GM23338 (cell line): ENCODE data around the gene LRSAM1. TPM values are rescaled to one million over a fixed set of nuclear protein-coding genes. Genes with fewer than 3 reads are reported as not detected.

Experiments
- ATAC-seq: fragments of 200-7000 bp; cut with Tn5 transposase; 3 replicates; pipeline ENCODE4 v1.9.1; 2020
- DNase-seq: peaks from one replicate; pipeline ENCODE4 v3.0.0-alpha.2; 2015; ENCODE audit warnings: low spot score
- H2AFZ ChIP-seq: fragments of 200-600 bp; sonication (generic); 2 replicates; pipeline ENCODE4 v1.8.0; 2016; ENCODE audit warnings: antibody characterized with exemption, mild to moderate bottlenecking, moderate library complexity
- H3F3A ChIP-seq: fragments of 200-600 bp; sonication (generic); replicated peaks from 2 replicates; pipeline ENCODE4 v1.8.0; 2017; ENCODE audit warnings: antibody characterized with exemption, mixed run types, low read depth
- H3K27ac ChIP-seq: fragments of 200-600 bp; sonication (generic); 2 replicates; pipeline ENCODE4 v1.6.1; 2016; ENCODE audit warnings: low read depth
- H3K27me3 ChIP-seq: fragments of 200-600 bp; sonication (generic); 2 replicates; pipeline ENCODE4 v1.8.0; 2016; ENCODE audit warnings: mild to moderate bottlenecking, mixed run types, moderate library complexity; ENCODE audit not compliant: insufficient read depth
- H3K36me3 ChIP-seq: fragments of 200-600 bp; sonication (generic); 2 replicates; pipeline ENCODE4 v1.8.0; 2016; ENCODE audit warnings: mild to moderate bottlenecking; ENCODE audit not compliant: insufficient read depth
- H3K4me1 ChIP-seq: fragments of 200-600 bp; sonication (generic); 2 replicates; pipeline ENCODE4 v1.8.0; 2016; ENCODE audit warnings: mild to moderate bottlenecking, moderate library complexity; ENCODE audit not compliant: insufficient read depth
- H3K4me2 ChIP-seq: fragments of 200-600 bp; sonication (generic); 2 replicates; pipeline ENCODE4 v1.7.1; 2017; ENCODE audit warnings: mixed run types
- H3K4me3 ChIP-seq: fragments of 200-600 bp; sonication (generic); 2 replicates; pipeline ENCODE4 v1.6.1; 2016; ENCODE audit warnings: mixed run types
- H3K79me2 ChIP-seq: fragments of 200-600 bp; sonication (generic); replicated peaks from 2 replicates; pipeline ENCODE4 v1.8.0; 2017; ENCODE audit warnings: mild to moderate bottlenecking; ENCODE audit not compliant: insufficient read depth
- H3K9me2 ChIP-seq: fragments of 200-600 bp; sonication (generic); 2 replicates; pipeline ENCODE4 v1.8.0; 2017; ENCODE audit not compliant: insufficient read depth
- H4K20me1 ChIP-seq: fragments of 200-600 bp; sonication (generic); replicated peaks from 2 replicates; pipeline ENCODE4 v1.8.0; 2017; ENCODE audit warnings: mild to moderate bottlenecking; ENCODE audit not compliant: insufficient read depth
- H3K27ac Mint-ChIP-seq: 2 replicates; pipeline ENCODE4 v1.8.0; 2020; ENCODE audit warnings: inconsistent platforms, mild to moderate bottlenecking, moderate library complexity, mixed read lengths
- H3K27me3 Mint-ChIP-seq: 3 replicates; pipeline ENCODE4 v1.8.0; 2022; ENCODE audit warnings: low read depth, mild to moderate bottlenecking, moderate library complexity, mixed read lengths, inconsistent platforms; ENCODE audit not compliant: insufficient read depth, poor library complexity
- H3K36me3 Mint-ChIP-seq: 3 replicates; pipeline ENCODE4 v1.8.0; 2021; ENCODE audit warnings: low read depth, mild to moderate bottlenecking, inconsistent platforms, moderate library complexity, mixed read lengths
- H3K4me1 Mint-ChIP-seq: 3 replicates; pipeline ENCODE4 v1.8.0; 2020; ENCODE audit warnings: mild to moderate bottlenecking, inconsistent platforms, mixed read lengths
- H3K4me3 Mint-ChIP-seq: 3 replicates; pipeline ENCODE4 v1.8.0; 2021; ENCODE audit warnings: moderate library complexity, mild to moderate bottlenecking, inconsistent platforms, mixed read lengths
- H3K9me3 Mint-ChIP-seq: 3 replicates; pipeline ENCODE4 v1.8.0; 2020; ENCODE audit warnings: moderate library complexity, mild to moderate bottlenecking, inconsistent platforms, mixed read lengths
- CREB1 ChIP-seq: fragments of 250-450 bp; sonication (Bioruptor Pico); IDR thresholded peaks from 2 replicates; pipeline ENCODE4 v1.5.0; 2020; ENCODE audit warnings: low read depth, mild to moderate bottlenecking, moderate library complexity
- EZH2 ChIP-seq: fragments of 200-600 bp; sonication (generic); IDR thresholded peaks from one replicate; pipeline ENCODE4 v1.8.0; 2017; ENCODE audit warnings: antibody characterized with exemption, mild to moderate bottlenecking, low read depth; ENCODE audit not compliant: unreplicated experiment
- JUNB ChIP-seq: IDR thresholded peaks from one replicate; pipeline ENCODE4 v1.6.1; 2016; ENCODE audit warnings: antibody characterized with exemption; ENCODE audit not compliant: unreplicated experiment
- REST ChIP-seq: IDR thresholded peaks from one replicate; pipeline ENCODE4 v1.6.1; 2018; ENCODE audit warnings: antibody characterized with exemption; ENCODE audit not compliant: unreplicated experiment
- STAT1 ChIP-seq: IDR thresholded peaks from one replicate; pipeline ENCODE4 v1.6.1; 2016; ENCODE audit warnings: antibody characterized with exemption; ENCODE audit not compliant: unreplicated experiment
- ZNF114 ChIP-seq: fragments of 250-450 bp; sonication (Bioruptor Pico); IDR thresholded peaks from 2 replicates; pipeline ENCODE4 v1.5.0; 2020; ENCODE audit warnings: mild to moderate bottlenecking, moderate library complexity
- polyA plus RNA-seq: library from polyadenylated mRNA; unstranded; fragments of >200 nt; fragmentation: Nextera tagmentation; extraction: Ambion mirVana; gene quantifications from 2 replicates; pipeline ENCODE4 v1.2.1, GENCODE V29; 2016
- total RNA-seq: library from RNA; depleted of rRNA; stranded (reverse); fragments of >200 nt; shearing (Covaris generic); gene quantifications from 2 replicates; pipeline ENCODE4 v1.2.3, GENCODE V29; 2014
- TF ChIP-seq, protein P1 (sequence below): fragments of 250-450 bp; sonication (Bioruptor Pico); IDR thresholded peaks from 2 replicates; pipeline ENCODE4 v1.5.0; 2020; ENCODE audit warnings: mild to moderate bottlenecking, moderate library complexity

LRSAM1 gene
- total and polyA plus RNA-seq, 2 experiments from 2014 or later = 12.8 to 21.9 TPM

DNA sequence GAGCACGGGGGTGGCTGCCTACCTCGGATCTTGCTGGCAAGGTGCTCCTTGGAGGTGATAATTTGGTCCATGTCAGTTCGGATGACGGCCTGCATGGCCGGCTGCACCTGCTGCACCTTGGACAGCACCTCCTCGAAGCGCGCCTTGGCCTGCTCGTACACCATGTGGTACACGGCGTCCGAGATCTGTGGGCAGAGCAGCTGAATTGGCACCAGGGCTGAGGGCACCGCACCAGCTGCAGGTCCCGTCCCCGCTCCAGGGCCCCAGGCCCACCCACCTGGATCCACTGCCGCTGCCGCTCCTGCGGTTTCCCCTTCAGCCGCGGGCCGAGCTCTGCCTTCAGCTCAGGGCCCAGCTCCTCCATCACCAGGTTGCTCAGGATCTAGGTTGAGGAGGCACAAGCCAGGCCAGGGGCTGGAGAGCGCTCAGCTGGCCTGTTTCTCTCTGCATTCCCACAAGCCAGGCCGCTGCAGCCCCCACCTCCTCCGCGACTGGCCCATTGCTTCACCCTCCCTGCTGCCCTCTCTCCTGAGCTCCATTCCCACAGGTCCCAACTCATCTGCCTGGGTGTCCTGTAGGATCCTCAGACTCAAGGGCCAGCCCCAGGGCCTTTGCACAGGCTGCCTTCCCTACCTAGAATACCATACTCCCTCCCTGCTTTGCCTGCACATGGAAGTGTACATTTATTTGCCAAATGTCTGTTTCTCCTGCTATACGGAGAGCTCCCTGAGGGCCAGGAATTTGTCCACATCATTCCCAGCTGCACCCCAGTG is 65.7 kb downstream of the LRSAM1 start:
- H3K4me3 Mint-ChIP-seq = no peak overlapping the region
- no peaks in the 10 kb centered on the region for H3K9me2 ChIP-seq
- peaks cover 46% of the 10 kb centered on the region for H3K36me3 Mint-ChIP-seq
- no peak overlapping the region for H3K4me3 ChIP-seq
- H3K27ac ChIP-seq = no peak overlapping the region
- peaks cover 17% of the 10 kb centered on the region for H3K4me1 Mint-ChIP-seq
- no peak overlapping the region for H2AFZ ChIP-seq
- H3K4me1 ChIP-seq = peaks cover 6% of the 10 kb centered on the region
- no peaks in the 10 kb centered on the region for H3K79me2 ChIP-seq
- ATAC-seq = no peak
- H3K36me3 ChIP-seq = peaks cover 15% of the 10 kb centered on the region; the same call in 1 of the 2 replicates
- peaks cover 7% of the 10 kb centered on the region for H3K27me3 Mint-ChIP-seq
- no peak overlapping the region for H3K27ac Mint-ChIP-seq
- TF ChIP-seq EZH2 (no peak), JUNB (no peak), REST (peak; percentile 61), ZNF114 (no peak)
- peaks cover 4% of the 10 kb centered on the region; the same call in 2 of the 3 replicates for H3K9me3 Mint-ChIP-seq
- no peaks in the 10 kb centered on the region for H4K20me1 ChIP-seq
- no peak for DNase-seq
- no peaks in the 10 kb centered on the region for H3F3A ChIP-seq
- no peaks in the 10 kb centered on the region for H3K27me3 ChIP-seq
- H3K4me2 ChIP-seq = no peak overlapping the region

DNA sequence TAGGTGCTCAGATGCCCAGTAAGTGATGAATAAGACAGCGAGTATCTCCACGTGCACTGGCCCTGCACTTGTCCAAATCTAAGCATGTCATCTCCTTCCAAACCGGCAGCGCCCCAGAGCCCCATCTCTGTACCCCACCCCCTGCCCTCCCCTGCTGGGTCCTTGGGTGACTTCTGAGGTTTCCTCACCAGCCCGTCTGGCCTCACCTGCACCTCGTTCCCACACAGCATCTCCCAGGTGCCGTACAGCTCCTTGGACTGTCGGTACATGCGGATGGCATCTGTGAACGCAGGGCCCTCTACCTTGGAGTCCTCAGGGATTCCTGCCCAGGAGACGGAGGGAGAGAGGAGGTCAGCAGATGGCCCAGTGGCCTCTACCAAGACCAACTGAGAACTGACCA is 66.3 kb downstream of the LRSAM1 start:
- Mint-ChIP-seq H3K4me3 (no peak overlapping the region), H3K36me3 (peaks cover 52% of the 10 kb centered on the region)
- H2AFZ ChIP-seq = no peak overlapping the region
- TF ChIP-seq CREB1 (no peak), ZNF114 (no peak), STAT1 (no peak), REST (no peak), EZH2 (no peak)
- TF ChIP-seq, protein P1, sequence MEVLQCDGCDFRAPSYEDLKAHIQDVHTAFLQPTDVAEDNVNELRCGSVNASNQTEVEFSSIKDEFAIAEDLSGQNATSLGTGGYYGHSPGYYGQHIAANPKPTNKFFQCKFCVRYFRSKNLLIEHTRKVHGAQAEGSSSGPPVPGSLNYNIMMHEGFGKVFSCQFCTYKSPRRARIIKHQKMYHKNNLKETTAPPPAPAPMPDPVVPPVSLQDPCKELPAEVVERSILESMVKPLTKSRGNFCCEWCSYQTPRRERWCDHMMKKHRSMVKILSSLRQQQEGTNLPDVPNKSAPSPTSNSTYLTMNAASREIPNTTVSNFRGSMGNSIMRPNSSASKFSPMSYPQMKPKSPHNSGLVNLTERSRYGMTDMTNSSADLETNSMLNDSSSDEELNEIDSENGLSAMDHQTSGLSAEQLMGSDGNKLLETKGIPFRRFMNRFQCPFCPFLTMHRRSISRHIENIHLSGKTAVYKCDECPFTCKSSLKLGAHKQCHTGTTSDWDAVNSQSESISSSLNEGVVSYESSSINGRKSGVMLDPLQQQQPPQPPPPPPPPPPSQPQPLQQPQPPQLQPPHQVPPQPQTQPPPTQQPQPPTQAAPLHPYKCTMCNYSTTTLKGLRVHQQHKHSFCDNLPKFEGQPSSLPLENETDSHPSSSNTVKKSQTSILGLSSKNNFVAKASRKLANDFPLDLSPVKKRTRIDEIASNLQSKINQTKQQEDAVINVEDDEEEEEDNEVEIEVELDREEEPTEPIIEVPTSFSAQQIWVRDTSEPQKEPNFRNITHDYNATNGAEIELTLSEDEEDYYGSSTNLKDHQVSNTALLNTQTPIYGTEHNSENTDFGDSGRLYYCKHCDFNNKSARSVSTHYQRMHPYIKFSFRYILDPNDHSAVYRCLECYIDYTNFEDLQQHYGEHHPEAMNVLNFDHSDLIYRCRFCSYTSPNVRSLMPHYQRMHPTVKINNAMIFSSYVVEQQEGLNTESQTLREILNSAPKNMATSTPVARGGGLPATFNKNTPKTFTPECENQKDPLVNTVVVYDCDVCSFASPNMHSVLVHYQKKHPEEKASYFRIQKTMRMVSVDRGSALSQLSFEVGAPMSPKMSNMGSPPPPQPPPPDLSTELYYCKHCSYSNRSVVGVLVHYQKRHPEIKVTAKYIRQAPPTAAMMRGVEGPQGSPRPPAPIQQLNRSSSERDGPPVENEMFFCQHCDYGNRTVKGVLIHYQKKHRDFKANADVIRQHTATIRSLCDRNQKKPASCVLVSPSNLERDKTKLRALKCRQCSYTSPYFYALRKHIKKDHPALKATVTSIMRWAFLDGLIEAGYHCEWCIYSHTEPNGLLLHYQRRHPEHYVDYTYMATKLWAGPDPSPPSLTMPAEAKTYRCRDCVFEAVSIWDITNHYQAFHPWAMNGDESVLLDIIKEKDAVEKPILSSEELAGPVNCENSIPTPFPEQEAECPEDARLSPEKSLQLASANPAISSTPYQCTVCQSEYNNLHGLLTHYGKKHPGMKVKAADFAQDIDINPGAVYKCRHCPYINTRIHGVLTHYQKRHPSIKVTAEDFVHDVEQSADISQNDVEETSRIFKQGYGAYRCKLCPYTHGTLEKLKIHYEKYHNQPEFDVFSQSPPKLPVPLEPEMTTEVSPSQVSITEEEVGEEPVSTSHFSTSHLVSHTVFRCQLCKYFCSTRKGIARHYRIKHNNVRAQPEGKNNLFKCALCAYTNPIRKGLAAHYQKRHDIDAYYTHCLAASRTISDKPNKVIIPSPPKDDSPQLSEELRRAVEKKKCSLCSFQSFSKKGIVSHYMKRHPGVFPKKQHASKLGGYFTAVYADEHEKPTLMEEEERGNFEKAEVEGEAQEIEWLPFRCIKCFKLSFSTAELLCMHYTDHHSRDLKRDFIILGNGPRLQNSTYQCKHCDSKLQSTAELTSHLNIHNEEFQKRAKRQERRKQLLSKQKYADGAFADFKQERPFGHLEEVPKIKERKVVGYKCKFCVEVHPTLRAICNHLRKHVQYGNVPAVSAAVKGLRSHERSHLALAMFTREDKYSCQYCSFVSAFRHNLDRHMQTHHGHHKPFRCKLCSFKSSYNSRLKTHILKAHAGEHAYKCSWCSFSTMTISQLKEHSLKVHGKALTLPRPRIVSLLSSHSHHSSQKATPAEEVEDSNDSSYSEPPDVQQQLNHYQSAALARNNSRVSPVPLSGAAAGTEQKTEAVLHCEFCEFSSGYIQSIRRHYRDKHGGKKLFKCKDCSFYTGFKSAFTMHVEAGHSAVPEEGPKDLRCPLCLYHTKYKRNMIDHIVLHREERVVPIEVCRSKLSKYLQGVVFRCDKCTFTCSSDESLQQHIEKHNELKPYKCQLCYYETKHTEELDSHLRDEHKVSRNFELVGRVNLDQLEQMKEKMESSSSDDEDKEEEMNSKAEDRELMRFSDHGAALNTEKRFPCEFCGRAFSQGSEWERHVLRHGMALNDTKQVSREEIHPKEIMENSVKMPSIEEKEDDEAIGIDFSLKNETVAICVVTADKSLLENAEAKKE (CRISPR knock-in tag) = no peak

More for the DNA sequence above, 66.3 kb downstream of the LRSAM1 start:
- no peaks in the 10 kb centered on the region for H3K9me2 ChIP-seq
- H3K79me2 ChIP-seq = no peaks in the 10 kb centered on the region
- ATAC-seq (no peak), DNase-seq (no peak)
- Mint-ChIP-seq H3K27ac (no peak overlapping the region), H3K4me1 (peaks cover 15% of the 10 kb centered on the region), H3K27me3 (peaks cover 7% of the 10 kb centered on the region), H3K9me3 (peaks cover 6% of the 10 kb centered on the region)
- H3K27me3 ChIP-seq = no peaks in the 10 kb centered on the region
- no peaks in the 10 kb centered on the region for H4K20me1 ChIP-seq
- H3K27ac ChIP-seq = no peak overlapping the region
- H3K4me2 ChIP-seq = no peak overlapping the region
- H3K4me1 ChIP-seq = peaks cover 6% of the 10 kb centered on the region
- H3K36me3 ChIP-seq = peaks cover 14% of the 10 kb centered on the region; the same call in 1 of the 2 replicates
- H3K4me3 ChIP-seq = no peak overlapping the region
- H3F3A ChIP-seq = no peaks in the 10 kb centered on the region
